C4-2B (cell line): ENCODE results near the gene NCOA1.

Experiments
- ZFX ChIP-seq: fragments of 450-650 bp; IDR thresholded peaks from 2 replicates; pipeline ENCODE4 v1.6.1; 2017
- TF ChIP-seq, protein P1 (sequence below): fragments of 450-650 bp; conservative IDR thresholded peaks from 2 replicates; pipeline ENCODE4 v1.5.1; 2017; ENCODE audit warnings: mild to moderate bottlenecking

DNA sequence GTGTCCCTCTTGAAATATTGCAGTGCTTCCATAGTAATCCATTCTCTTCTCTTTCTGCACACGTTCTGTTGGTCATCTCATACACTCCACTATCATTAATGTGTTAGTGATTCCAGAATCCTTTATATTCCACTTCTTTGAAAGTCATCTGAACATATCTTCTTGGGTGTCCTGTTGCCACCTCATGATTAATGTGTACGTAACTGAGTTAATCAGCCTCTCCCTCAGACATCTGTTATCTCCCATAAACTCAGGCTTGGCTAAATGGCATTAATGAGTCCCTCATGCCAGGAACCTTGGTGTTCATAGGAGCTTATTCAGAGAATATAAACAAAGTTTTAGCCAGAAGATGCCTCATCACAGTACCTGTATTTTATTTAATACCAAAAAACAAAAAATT is 126.4 kb downstream of the NCOA1 start:
- TF ChIP-seq, protein P1, sequence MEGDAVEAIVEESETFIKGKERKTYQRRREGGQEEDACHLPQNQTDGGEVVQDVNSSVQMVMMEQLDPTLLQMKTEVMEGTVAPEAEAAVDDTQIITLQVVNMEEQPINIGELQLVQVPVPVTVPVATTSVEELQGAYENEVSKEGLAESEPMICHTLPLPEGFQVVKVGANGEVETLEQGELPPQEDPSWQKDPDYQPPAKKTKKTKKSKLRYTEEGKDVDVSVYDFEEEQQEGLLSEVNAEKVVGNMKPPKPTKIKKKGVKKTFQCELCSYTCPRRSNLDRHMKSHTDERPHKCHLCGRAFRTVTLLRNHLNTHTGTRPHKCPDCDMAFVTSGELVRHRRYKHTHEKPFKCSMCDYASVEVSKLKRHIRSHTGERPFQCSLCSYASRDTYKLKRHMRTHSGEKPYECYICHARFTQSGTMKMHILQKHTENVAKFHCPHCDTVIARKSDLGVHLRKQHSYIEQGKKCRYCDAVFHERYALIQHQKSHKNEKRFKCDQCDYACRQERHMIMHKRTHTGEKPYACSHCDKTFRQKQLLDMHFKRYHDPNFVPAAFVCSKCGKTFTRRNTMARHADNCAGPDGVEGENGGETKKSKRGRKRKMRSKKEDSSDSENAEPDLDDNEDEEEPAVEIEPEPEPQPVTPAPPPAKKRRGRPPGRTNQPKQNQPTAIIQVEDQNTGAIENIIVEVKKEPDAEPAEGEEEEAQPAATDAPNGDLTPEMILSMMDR: no peak
- TF ChIP-seq ZFX: no peak
